Keratinocyte (primary cell): Measurements from ENCODE around the gene CEP78. TPM values are rescaled to one million over a fixed set of nuclear protein-coding genes. Genes with fewer than 3 reads are reported as not detected.
A peak's percentile ranks its signal among the peaks of the same experiment; 100 is the strongest.

ENCODE experiments used
- DNase-seq: peaks from one replicate; pipeline ENCODE4 v3.0.0-alpha.2; 2011; ENCODE audit warnings: low read depth, missing footprints, low spot score
- FAIRE-seq: peaks from 2 replicates; lab custom pipeline; 2011; peaks lifted over from hg19 to GRCh38; lab: Jason Lieb, UNC
- H2AFZ ChIP-seq: 2 replicates; pipeline ENCODE4 v1.6.0; 2012; ENCODE audit warnings: low read length, control low read depth, inconsistent platforms; ENCODE audit not compliant: control insufficient read depth
- H3K27ac ChIP-seq: 2 replicates; pipeline ENCODE4 v1.5.1; 2011; ENCODE audit warnings: low read length; ENCODE audit not compliant: control insufficient read depth, insufficient read depth
- H3K27me3 ChIP-seq: 3 replicates; pipeline ENCODE4 v1.6.0; 2011; ENCODE audit warnings: low read length; ENCODE audit not compliant: control insufficient read depth, insufficient read depth; ENCODE audit errors: extremely low read depth
- H3K36me3 ChIP-seq, 2 experiments: 2 replicates in 1 of 2; 3 replicates in 1 of 2; pipeline ENCODE4 v1.5.1; 2011; ENCODE audit warnings: low read length in 2 of 2, mild to moderate bottlenecking in 1 of 2; ENCODE audit not compliant: control insufficient read depth in 2 of 2, insufficient read depth in 2 of 2; ENCODE audit errors: extremely low read depth in 1 of 2
- H3K4me1 ChIP-seq: 3 replicates; pipeline ENCODE4 v1.5.1; 2011; ENCODE audit warnings: low read length; ENCODE audit not compliant: control insufficient read depth, insufficient read depth; ENCODE audit errors: extremely low read depth
- H3K4me2 ChIP-seq: 3 replicates; pipeline ENCODE4 v1.6.0; 2011; ENCODE audit warnings: low read depth, low read length; ENCODE audit not compliant: control insufficient read depth, insufficient read depth; ENCODE audit errors: extremely low read depth
- H3K4me3 ChIP-seq, 3 experiments: fragments of 200-600 bp in 1 of 3; sonication (generic) in 1 of 3; 2 replicates in 2 of 3; 3 replicates in 1 of 3; pipeline ENCODE4 v1.5.1; 2011 to 2016; ENCODE audit warnings: low read length in 3 of 3, mild to moderate bottlenecking in 3 of 3, control low read depth in 2 of 3, inconsistent platforms in 1 of 3, low read depth in 1 of 3, mixed read lengths in 1 of 3, mixed run types in 1 of 3, moderate library complexity in 1 of 3; ENCODE audit not compliant: control insufficient read depth in 2 of 3, insufficient read depth in 2 of 3; ENCODE audit errors: extremely low read depth in 1 of 3
- H3K79me2 ChIP-seq: 2 replicates; pipeline ENCODE4 v1.6.0; 2012; ENCODE audit warnings: low read length; ENCODE audit not compliant: control insufficient read depth, insufficient read depth
- H3K9ac ChIP-seq: 3 replicates; pipeline ENCODE4 v1.6.0; 2011; ENCODE audit warnings: low read length; ENCODE audit not compliant: control insufficient read depth, insufficient read depth; ENCODE audit errors: extremely low read depth
- H3K9me1 ChIP-seq: 3 replicates; pipeline ENCODE4 v1.6.0; 2011; ENCODE audit warnings: low read length; ENCODE audit not compliant: control insufficient read depth, insufficient read depth; ENCODE audit errors: extremely low read depth
- H3K9me3 ChIP-seq: 2 replicates; pipeline ENCODE4 v1.5.1; 2012; ENCODE audit warnings: low read depth, low read length; ENCODE audit not compliant: control insufficient read depth
- H4K20me1 ChIP-seq: 3 replicates; pipeline ENCODE4 v1.6.0; 2011; ENCODE audit warnings: low read length; ENCODE audit not compliant: control insufficient read depth, insufficient read depth; ENCODE audit errors: extremely low read depth
- CTCF ChIP-seq, 3 experiments: IDR thresholded peaks in 1 of 3; conservative IDR thresholded peaks in 1 of 3; optimal IDR thresholded peaks in 1 of 3; 2 replicates in 2 of 3; 3 replicates in 1 of 3; pipeline versions ENCODE3 to v1.5.1; 2011; ENCODE audit warnings: low read length in 3 of 3, mild to moderate bottlenecking in 3 of 3, moderate library complexity in 2 of 3, control low read depth in 1 of 3, inconsistent platforms in 1 of 3; ENCODE audit not compliant: insufficient read depth in 2 of 3; ENCODE audit errors: extremely low read depth in 1 of 3
- EZH2 ChIP-seq: IDR thresholded peaks from one replicate; pipeline ENCODE4 v1.6.1; 2012; ENCODE audit warnings: inconsistent platforms, mild to moderate bottlenecking, low read length, moderate library complexity
- dilution Hi-C: fragments of 300-500 bp; cut with MboI; formaldehyde crosslinking; loops from one replicate; pipeline ENCODE4 v1.7.0; 2020; ENCODE audit warnings: low sequenced_read_pairs; ENCODE audit not compliant: extremely low pct_ligation_motif_present
- polyA plus RNA-seq, 5 experiments: library from polyadenylated mRNA; depleted of rRNA in 3 of 5; stranded (reverse) in 3 of 5; stranded (forward) in 1 of 5; unstranded in 1 of 5; fragments of >200 nt; gene quantifications; 1 replicate in 1 of 5; 2 replicates in 3 of 5; 3 replicates in 1 of 5; pipeline versions ENCODE4 v1.2.1 to v1.2.3, GENCODE V29; 2011 to 2012; ENCODE audit warnings: missing spikeins in 2 of 5, low read depth in 1 of 5, low replicate concordance in 1 of 5

The CEP78 gene
- polyA plus RNA-seq, 1 donor (not counting 4 experiments of a cell fraction or from before 2014, with no cell fraction given) = 13.2 TPM

- DNase-seq (no peak), FAIRE-seq (peak; percentile 26)
- Histone ChIP-seq H3K4me3 (no peak overlapping the region), H3K9ac (no peak overlapping the region), H3K9me1 (no peaks in the 10 kb centered on the region), H4K20me1 (no peaks in the 10 kb centered on the region), H3K4me2 (peak overlapping the region; percentile 2), H3K27ac (no peak overlapping the region), H3K9me3 (no peaks in the 10 kb centered on the region), H3K36me3 (peaks cover 0 to 8% of the 10 kb centered on the region in 2 experiments), H2AFZ (no peak overlapping the region), H3K79me2 (peaks cover 16% of the 10 kb centered on the region), H3K4me1 (peaks cover 11% of the 10 kb centered on the region), H3K27me3 (no peaks in the 10 kb centered on the region)
- dilution Hi-C loops = no loop called here
- TF ChIP-seq CTCF (optimal IDR thresholded peaks at IDR 0.05 in 1 of 3, IDR thresholded peaks at IDR 0.05 in 1 of 3, conservative IDR thresholded peaks at IDR 0.05 in 1 of 3; ENCODE audit: extremely low read depth in 1 of 3, insufficient read depth in 2 of 3, low read length in 3 of 3) (peak; percentile 68 to 73 (median 69)), EZH2 (no peak)
These were observed 3.6 kb downstream of the CEP78 start for GRCh38 chr9:78239506-78239905.

- Histone ChIP-seq H3K4me2 (no peak overlapping the region), H2AFZ (no peak overlapping the region), H3K9me1 (no peaks in the 10 kb centered on the region), H3K27ac (no peak overlapping the region), H3K79me2 (peaks cover 8% of the 10 kb centered on the region), H3K4me1 (peaks cover 3% of the 10 kb centered on the region), H3K36me3 (peaks cover 0 to 8% of the 10 kb centered on the region in 2 experiments), H4K20me1 (no peaks in the 10 kb centered on the region), H3K9me3 (no peaks in the 10 kb centered on the region), H3K27me3 (no peaks in the 10 kb centered on the region), H3K4me3 (no peak overlapping the region), H3K9ac (no peak overlapping the region)
- DNase-seq (no peak), FAIRE-seq (no peak)
- dilution Hi-C loops = no loop called here
- TF ChIP-seq CTCF (optimal IDR thresholded peaks at IDR 0.05 in 1 of 3, IDR thresholded peaks at IDR 0.05 in 1 of 3, conservative IDR thresholded peaks at IDR 0.05 in 1 of 3; ENCODE audit: extremely low read depth in 1 of 3, insufficient read depth in 2 of 3, low read length in 3 of 3) (no peak), EZH2 (no peak)
These were observed 6.2 kb downstream of the CEP78 start for GRCh38 chr9:78242041-78242440.
